Pulmonary artery endothelial cell (primary cell): ENCODE results near the gene PRSS57. TPM values are rescaled to one million over a fixed set of nuclear protein-coding genes. Genes with fewer than 3 reads are reported as not detected.
"Not testable (repeated sequence)": the region's sequence is repeated elsewhere in the genome, so short reads cannot be mapped to it uniquely, and the experiment has no call there.

Source experiments
- DNase-seq: peaks from one replicate; pipeline ENCODE4 v3.0.0-alpha.2; 2011; ENCODE audit warnings: low read depth, low spot score
- total RNA-seq: library from RNA; depleted of rRNA; stranded (reverse); fragments of >200 nt; gene quantifications from 2 replicates; pipeline ENCODE4 v1.2.3, GENCODE V29; 2014

PRSS57 gene
- total RNA-seq, result 0.07 TPM in 1 of 2 replicates, not detected in the other

DNA sequence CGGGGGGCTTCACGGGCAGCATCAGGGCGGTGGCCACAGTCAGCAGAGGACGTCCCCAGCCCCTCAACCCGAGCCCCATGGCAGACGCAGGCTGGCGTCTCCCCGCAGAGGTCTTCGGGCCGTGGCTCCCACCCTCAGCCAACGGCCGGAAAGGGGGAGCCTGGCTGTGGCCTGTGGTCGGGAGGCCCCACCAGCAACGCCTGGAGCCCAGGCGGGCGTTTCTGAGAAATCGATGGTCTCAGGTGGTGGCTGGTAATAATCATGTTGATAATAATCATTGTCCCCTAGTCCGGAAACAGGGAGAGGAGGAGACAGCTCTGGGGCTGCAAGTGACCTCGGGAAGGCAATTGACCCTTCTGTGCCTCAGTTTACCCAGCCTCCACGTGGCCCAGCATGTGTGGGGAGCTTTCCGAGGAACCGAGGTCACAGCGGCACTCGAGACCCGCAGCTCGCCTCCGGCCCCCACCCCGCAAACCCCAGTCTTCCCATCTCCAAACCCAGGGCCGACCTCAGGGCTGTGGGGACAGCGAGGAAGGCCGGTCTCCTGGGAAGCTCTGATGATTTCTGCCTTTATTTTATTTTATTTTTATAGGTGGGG, at the start of gene PRSS57:
PRSS57 (minus strand) TSS at position 101 of the 598 bp plus-strand sequence; CDS start at position 79, 22 bp downstream.
- no peak for DNase-seq

DNA sequence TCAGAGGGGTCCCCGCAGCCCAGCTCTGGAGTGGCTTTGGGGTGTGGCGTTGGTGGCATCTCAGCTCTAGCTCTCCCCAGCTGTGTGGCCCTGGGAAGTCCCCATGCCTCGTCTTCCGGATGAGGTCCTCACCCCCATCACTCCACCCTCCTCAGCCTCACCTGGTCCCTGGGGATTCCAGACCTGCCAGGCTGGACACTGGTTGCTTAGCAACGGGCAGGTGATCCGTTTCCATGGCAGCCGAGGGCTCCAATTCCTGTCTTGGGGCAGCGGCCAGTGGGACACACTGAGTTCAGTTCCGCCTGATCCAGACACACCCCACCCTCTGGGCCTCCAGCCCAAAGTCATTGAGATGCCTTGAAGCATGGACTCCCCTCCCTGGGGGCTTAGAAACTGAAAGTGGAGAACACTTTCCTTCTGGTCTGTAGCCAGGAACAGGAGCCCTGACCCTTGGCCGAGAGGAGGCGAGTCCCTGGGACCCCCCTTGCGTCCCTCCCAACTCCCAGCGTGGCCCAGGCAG, 48.0 kb upstream of the PRSS57 start:
- DNase-seq, result no peak

DNA sequence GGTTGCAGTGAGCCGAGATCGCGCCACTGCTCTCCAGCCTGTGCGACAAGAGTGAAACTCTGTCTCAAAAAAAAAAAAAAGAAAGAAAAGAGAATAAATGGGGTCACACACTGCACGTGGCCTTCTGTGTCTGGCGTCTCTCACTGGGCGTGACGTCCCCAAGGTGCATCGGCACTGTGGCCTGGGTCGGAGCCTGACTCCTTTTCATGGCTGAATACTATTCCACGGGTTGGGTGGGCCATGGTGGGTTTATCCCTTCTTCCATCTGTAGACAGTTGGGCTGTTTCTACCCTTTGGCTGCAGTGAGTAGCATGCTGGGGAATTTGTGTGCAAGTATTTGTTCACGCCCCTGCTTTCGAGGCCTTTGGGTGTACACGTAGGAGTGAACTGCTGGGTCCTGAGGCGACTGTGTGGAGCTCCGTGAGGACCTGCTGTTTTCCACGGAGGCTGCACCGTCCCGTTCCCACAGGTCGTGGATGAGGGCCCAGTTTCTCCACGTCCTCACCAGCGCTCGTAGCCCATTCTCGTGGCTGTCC, 47.4 kb upstream of the PRSS57 start:
- DNase-seq, result no peak

DNA sequence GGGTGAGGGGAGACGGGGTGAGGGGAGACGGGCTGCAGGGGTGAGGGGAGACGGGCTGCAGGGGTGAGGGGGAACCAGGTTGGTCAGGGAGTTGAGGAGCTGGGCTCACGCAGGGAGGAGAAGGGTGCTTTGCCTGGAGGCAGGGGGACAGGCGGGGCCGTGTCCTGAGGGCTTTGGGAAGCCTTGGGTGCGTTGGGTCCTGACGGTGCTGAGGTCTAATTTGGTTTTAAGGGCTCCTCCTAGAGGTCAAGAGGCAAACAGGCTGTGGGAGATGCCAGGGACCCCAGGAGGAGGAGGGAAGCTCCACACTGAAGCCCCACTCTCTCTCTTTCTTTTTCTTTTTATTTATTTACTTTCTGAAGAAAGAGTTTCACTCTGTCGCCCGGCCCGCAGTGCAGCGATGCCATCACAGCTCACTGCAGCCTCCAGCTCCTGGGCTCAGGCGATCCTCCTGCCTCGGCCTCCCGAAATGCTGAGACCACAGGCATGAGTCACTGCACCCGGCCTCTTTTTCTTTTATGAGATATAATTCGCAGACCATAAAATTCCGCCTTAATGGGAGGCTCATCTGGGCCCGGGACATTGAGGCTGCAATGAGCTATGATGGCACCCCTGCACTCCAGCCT, 46.4 kb upstream of the PRSS57 start:
- DNase-seq, result no peak

DNA sequence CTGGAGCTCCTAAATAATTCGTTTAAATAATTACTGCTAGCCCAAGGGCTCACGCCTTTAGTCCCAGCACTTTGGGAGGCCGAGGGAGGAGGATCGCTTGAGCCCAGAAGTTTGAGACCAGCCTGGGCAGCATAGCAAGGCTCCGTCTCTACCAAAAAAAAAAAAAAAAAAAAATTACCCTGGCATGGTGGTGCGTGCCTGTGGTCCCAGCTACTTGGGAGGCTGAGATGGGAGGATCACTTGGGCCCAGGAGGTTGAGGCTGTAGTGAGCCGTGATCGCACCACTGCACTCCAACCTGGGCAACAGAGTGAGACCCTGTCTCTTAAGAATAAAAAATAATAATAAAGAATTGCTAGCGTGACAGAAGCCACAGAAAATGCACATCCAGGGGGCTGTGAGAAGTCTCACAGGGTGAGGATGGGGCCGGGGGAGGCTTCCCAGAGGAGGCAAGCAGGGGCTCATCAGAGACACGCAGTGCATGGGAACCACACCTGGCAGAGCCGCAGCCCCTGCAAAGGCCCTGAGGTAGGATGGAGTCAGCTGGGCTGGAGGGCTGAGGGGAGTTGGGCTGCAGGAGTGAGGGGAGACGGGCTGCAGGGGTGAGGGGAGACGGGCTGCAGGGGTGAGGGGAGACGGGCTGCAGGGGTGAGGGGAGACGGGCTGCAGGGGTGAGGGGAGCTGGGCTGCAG, 45.7 kb upstream of the PRSS57 start:
- DNase-seq, result not testable (repeated sequence)

DNA sequence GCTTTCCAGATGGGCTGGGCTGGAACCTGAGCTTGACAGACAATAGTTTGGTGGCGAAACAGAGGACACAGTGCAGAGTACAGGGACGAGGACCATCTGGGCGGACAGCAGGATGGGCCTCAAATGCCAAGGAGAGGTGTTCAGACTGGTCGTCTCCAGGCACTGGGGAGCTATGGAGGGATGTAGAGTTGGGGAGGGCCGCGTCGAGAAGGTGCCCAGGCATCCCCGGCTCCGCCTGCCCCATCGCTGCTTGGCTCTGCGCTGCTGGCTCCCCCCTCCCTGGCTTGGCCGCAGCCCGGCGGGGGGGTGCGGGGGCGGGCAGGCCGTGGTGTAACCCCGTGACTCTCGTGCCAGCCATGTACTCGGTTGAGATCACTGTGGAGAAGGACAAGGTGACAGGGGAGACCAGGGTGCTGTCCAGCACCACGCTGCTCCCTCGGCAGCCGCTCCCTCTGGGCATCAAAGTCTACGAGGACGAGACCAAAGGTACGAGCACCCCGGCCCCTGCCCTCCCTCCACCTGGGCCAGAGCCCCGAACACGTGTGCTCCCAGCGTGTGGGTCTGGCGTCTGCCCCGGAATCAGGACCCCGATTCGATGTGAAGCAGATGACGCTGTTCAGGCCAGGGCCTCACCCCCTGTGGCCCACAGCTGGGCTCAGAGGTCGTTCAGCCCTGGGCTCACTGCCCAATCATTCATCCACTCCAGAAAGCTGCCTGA, 44.9 kb upstream of the PRSS57 start:
- DNase-seq, result no peak

DNA sequence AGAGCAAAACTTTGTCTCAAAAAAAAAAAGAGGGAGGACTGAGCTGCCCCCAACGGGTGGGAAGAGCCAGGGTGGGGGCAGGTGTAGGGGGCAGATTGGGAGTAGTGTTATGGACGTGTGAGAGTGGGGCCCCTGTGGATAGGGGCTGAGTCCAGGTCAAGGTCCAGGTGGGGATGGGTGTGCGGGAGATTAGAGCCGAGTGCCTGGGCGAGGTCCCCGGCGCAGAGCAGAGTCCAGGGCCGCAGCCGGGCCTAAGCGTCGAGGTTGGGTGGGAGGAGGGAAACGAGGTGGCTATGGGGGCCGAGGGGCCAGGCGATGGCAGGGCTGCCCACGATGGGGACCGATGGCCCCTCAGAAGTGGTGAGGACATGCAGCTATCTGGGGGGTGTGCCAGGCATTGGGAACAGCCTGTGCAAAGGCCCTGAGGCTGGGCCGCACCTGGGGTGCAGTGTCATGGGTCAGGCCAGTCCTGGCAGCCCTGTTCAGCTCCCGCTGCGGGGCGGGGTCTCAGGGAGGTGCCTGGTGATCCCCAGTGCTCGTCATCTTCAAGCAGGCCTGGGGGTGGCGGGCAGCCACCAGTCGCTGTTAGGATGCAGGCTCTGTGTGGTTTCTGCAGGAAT, 43.4 kb upstream of the PRSS57 start:
- no peak for DNase-seq

DNA sequence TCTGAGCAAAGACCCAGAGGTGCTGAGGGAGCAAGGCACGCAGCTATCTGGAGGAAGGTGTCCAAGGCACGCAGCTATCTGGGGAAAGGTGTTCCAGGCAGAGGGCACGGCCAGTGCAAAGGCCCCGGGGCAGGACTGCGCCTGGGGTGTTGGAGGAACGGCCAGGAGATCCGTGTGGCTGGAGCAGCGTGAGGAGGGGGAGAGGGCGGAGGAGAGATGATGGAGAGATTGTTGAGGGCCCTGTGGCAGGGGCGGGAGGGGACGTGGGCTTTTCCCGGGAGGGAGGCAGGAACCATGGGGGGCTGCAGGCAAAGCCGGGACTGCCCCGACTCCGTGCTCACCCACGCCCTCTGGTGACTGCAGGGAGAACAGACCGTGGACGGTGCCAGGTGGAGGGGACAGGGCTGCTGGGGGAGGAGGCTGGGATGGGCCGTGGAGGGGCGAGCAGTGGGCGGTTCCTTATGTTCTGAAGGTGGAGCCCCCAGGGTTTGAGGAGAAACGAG, 42.4 kb upstream of the PRSS57 start:
- no peak for DNase-seq

DNA sequence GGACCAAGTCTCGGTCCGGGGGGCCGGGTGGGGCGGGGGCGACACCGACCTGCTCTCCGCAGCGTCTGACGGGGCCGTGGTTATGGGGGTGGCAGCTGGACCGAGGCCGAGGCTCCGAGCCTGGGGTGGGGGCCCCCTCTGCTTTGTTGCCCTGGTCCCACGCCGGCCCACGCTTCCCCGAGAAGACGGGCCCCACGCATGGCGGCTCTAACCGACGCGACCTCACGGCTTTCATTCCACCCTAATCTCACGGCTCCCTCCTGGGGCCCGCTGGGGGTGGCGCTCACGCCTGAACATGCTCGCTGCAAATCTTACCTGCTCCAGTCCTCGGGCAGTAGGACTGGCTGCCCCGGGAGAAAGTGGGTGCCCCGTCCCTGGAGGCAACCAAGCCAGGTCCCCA, 40.9 kb upstream of the PRSS57 start:
- no peak for DNase-seq

DNA sequence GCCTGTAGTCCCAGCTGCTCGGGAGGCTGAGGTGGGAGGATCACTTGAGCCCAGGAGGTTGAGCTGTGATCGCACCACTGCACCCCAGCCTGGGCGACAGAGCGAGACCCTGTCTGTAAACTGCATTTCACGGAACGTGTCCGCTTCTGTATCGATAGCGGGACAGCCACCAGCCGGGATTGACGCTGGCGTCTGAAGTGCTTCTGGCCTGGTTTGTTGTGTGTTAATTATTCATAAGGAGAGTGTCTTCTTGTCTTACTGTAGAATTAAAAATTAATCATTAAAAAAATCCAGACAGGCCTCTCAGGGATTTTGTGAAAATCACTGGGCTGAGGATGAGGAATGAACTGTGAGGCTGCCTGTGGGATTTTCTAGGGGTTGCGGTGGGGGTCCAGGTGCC, 39.5 kb upstream of the PRSS57 start:
- no peak for DNase-seq

DNA sequence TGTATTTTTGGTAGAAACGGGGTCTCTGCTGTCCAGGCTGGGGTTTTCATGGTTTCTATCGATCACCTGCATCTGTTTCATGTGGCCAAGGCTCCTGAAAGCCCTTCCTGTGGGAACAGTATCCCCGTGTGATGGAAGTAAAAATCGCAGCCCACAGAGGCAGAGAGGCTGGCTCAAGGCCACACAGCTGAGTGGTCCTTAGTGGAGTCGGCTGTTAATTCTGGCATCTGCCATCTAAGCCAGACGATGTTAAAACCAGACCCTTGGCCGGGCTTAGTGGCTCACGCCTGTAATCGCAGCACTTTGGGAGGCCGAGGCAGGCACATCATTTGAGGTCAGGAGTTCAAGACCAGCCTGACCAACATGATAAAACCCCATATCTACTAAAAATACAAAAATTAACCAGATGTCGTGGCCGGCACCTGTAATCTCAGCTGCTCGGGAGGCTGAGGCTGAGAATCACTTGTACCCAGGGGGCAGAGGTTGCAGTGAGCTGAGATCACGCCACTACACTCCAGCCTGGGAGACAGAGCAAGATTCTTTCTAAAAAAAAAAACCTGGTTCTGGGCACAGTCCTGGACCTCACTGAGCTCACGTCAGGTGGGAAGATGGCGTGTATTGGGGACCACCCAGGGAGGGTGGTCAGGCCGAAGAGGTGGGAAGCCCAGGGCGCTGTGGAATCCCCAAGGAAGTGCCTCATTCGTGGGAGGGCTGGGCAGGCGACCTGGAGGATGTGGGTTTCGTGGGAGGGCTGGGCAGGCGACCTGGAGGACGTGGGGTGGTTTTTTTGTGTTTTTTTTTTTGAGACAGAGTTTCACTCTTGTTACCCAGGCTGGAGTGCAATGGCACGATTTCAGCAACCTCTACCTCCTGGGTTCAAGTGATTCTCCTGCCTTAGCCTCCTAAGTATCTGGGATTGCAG, 37.2 kb upstream of the PRSS57 start:
- no peak for DNase-seq

DNA sequence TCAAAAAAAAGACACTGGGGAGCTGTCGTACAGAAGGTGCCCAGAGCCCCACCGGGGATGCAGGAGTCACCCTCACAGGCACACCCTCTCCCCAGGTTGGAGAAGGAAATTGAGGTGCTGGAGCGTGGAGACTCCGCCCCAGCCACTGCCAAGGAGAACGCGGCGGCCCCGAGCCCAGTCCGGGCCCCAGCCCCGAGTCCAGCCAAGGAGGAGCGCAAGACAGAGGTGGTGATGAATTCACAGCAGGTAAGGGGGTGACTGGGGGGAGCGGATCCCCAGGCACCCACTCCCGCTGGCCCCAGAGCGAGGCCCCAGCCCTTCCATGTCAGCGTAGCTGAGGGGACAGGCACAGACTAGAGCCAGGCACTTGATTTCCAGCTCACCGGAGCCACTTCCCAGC, 35.7 kb upstream of the PRSS57 start:
- DNase-seq, result no peak

DNA sequence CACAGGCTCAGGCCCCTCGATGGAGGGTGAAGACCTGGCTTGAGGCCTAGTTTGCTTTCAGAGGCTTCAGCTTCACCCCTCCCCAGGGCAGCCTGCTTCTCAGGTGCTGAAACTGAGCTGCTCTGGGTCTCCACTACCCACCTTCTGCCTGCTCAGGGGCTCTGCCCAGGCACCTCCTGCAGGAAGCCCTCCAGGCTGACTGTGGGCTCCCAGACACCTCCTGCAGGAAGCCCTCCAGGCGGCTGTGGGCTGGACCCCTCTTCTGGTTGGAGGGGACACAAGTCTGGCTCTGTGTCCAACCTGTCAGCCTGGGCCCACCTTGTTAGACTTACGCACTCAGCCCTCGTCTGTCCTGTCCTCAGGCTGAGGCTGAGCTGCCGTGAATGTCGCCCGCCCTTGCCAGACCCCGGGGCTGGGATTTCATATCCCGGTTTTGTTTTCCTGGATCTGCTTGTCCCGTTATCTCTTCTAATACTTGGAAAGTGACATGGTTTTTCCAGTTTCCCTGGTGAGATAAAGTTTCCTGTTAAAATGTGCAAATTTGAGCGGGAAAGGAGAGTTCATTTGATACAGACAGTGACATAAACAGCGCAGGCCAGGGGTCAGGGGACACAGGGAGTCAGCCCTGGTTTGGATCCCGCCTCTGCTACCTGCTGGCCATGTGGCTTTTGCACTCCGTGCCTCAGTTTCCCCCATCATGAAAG, 34.9 kb upstream of the PRSS57 start:
- DNase-seq, result no peak

DNA sequence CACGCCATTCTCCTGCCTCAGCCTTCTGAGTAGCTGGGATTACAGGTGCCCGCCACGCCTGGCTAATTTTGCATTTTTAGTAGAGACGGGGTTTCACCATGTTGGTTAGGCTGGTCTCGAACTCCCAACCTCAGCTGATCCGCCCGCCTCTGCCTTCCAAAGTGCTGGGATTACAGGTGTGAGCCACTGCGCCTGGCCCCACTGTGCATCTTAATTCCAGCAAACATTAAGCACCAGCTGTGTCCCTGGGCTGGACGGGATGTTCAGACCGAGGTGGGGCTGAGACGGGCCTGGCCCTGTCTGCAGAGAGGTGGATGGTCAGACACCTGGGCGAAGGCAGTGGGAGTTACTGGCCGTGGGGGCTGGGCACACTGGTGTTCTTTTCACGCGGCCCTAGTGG, 34.3 kb upstream of the PRSS57 start:
- DNase-seq, result not testable (repeated sequence)

DNA sequence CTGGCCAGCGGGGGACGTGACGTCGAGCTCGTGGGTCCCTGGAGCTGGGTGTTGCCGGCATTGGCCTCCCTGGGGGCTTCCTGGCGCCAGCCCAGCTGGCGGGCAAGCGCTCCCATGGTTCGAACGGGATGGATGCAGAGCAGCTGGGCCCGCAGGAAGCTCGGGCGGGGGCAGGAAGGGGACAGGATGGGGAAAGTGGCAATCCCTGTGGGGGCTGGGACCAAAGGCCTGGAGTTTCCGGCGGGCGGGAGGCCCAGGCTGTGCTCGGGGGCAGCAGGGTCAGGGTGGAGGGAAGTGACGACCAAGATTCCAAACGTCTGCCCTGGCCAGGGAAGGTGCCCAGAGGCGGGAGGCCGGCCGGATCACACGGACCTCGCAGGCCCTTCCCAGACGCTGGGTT, 32.8 kb upstream of the PRSS57 start:
- peak; percentile 27 for DNase-seq

DNA sequence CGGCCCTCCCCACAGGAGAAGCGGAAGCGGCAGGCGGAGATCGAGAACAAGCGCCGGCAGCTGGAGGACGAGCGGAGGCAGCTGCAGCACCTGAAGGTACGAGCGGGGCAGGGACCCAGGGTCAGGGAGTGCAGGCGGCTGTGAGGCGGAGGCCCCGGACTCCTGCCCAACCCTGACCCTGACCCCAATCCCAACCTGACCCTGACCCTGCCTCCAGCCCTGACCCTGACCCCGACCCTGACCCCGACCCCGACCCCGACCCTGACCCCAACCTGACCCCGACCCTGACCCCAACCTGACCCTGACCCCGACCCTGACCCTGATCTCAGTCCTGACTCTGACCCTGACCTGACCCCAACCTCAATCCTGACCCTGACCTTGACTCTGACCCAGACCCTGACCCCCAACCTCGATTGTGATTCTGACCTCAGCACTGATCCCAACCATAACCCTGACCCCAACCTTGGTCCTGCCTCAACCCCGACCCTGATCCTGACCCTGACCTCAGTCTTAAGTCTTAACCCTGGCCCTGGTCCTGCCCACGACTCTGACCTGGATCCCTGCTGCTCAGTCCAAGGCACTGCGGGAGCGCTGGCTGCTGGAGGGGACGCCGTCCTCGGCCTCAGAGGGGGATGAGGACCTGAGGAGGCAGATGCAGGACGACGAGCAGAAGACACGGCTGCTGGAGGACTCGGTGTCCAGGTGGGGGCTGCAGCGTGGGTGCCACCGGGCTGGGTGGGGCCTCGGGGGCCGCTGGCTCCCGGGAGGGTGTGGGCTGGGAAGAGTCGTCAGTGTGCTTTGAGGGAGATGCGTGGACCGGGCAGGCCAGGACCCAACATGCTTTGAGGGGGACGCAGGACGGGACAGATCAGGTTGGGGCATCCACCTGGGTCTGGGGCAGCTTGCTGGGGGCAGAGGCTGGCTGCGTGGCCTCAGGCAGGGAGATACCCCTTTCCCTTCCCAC, 32.0 kb upstream of the PRSS57 start:
- DNase-seq, result no peak

DNA sequence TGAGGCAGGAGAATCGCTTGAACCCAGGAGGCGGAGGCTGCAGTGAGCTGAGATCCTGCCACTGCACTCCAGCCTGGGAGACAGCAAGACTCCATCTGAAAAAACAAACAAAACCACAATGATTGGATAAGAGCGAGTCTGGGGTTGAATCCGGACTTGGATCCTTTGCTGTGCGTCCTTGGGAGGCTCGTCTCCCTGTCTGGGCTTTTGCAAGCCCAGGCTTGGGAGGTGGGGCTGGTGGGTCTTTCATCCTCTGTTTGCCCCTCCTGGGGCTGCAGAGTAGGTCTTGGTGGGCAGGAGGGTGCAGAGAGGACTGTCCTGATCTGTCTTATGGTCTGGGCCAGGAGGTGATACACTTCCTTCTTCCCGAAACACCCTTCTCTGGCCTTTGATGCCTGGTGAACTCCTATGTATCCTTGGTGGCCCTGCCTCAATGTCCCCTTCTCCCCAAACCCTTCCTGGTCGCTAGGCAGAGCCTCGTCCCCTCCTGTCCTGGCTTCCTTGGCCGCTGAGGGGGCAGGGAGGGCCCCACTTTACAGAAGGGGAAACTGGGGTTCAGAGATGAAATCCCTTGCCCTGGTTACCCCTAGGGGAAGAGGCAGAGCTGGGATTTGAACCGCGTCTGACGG, 30.3 kb upstream of the PRSS57 start:
- DNase-seq, result no peak

DNA sequence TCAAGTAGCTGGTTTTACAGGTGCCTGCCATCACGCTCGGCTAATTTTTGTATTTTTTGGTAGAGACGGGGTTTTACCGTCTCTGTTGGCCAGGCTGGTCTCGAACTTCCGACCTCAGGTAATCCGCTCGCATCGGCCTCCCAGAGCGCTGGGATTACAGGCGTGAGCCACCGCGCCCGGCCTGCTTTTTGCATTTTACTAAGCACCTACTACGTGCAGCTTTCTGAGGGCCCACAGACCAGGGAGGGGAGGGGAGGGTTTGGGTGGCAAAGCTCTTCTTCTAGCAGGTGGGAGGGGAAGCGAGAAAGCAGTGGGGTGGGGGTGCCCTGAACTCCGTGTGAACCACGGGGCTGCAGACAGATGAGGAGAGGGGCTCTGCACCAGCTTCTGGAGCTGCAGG, 28.5 kb upstream of the PRSS57 start:
- no peak for DNase-seq
